GM21381 (cell line): ENCODE measurements around the gene LYZ.

Source experiments
- ATAC-seq: cut with Tn5 transposase; IDR thresholded peaks from one replicate; pipeline ENCODE4 v1.9.1; 2021; ENCODE audit warnings: mild to moderate bottlenecking, moderate library complexity; ENCODE audit not compliant: unreplicated experiment

The LYZ gene

DNA sequence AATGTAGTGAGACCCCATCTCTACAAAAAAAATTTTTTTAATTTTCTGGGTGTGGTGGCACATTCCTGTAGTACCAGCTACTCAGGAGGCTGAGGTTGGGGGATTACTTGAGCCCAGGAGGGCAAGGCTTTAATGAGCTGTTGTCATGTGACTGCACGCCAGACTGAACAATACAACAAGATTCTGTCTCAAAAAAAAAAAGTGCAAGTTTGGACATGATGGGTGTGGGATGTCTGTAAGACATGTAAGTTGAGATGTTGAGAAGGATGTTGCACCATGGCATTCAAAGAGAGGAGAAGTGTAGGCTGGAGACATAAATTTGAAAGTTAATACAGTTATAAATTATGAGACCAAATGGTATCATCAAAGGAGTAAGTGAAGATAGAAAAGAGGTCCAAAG is 34.9 kb downstream of the LYZ start:
- ATAC-seq = no peak

DNA sequence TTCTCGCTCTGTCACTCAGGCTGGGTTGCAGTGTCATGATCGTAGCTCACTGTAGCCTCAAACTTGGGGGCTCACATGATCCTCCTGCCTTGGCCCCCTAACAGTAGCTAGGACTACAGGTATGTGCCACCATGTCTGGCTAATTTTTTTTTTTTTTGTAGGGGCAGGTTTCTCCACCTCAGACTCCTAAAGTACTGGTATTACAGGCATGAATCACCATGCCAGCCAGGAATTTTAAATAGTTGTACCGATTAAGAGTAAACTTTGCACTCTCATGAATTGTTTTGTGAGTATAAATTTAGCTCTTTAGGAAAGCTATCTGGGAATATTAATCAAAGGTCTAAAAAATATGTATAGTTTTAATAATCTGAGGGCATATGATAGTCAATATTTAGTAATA is 36.9 kb downstream of the LYZ start:
- no peak for ATAC-seq

DNA sequence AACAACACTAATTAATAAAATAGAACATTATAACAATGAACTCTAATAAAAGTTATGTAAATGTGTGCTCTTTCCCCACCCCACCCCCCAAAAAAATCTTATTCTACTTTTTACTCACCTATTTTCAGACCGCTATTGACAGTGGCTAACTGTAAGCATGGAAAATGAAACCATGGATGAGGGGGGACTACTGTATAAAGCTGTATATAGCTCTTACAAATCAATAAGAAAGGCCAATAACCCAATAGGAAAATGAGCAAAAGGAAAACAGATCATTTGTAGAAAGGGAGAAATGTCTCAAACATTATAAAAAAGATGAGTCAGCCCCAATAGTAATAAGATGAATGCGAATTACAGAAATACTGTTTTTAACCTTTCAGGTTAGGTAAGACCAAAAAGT is 38.7 kb downstream of the LYZ start:
- ATAC-seq = no peak

DNA sequence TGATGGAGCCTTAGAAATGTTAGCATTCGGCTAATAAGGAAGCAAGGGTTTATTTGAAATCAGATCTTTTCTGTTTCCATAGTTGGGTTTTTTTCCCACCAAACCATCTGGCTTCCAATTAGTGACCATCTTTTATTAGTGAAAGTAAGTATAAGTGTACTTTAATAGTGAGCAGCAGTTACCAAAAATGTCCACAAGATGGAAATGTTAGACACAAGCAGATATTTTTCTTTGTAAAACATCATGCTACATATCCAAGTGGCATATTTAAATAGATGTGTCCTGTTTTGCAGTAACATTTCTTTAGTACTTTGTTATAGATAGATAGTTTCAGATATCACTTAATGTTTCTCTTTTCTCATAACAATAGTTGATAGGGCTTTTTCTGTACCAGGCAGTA is 40.2 kb downstream of the LYZ start:
- ATAC-seq = no peak

GRCh38 chr12:69389831-69390230 is 41.6 kb downstream of the LYZ start:
- no peak for ATAC-seq

GRCh38 chr12:69392179-69392928 is 44.2 kb downstream of the LYZ start:
- ATAC-seq = peak; percentile 69

- no peak for ATAC-seq
Observed at GRCh38 chr12:69396041-69396440, 47.9 kb downstream of the LYZ start.

DNA sequence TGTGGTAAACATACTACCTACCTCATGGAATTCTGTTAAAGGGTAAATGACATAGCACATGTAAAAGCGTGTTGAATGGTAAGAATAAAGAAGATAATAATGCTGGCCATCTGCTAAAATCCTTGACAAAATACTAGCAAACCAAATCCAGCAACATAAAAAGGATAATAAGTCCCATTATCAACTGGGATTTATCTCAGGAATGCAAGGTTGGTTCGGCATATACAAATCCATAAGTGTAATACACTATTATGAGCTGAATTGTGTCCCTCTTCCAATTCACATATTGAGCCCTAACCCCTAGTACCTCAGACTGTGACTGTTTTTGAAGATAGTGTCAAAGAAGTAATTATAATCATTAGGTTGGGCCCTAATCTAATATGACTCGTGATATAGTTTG is 48.8 kb downstream of the LYZ start:
- no peak for ATAC-seq

GRCh38 chr12:69397978-69398377 is 49.8 kb downstream of the LYZ start:
- no peak for ATAC-seq

GRCh38 chr12:69401940-69402339 is 53.8 kb downstream of the LYZ start:
- no peak for ATAC-seq
